GM18508 (cell line): ENCODE results near the gene PPFIBP1.

Source experiments
- ATAC-seq: cut with Tn5 transposase; IDR thresholded peaks from one replicate; pipeline ENCODE4 v1.9.1; 2021; ENCODE audit warnings: moderate number of reproducible peaks; ENCODE audit not compliant: insufficient read depth, unreplicated experiment

PPFIBP1 gene

GRCh38 chr12:27511031-27511722 lies 12.8 kb upstream of the PPFIBP1 start:
- ATAC-seq, result no peak

- ATAC-seq, result no peak
These were observed 12.3 kb upstream of the PPFIBP1 start for GRCh38 chr12:27511723-27512045.

- ATAC-seq, result no peak
These were observed 10.7 kb upstream of the PPFIBP1 start for GRCh38 chr12:27513155-27513824.

- no peak for ATAC-seq
These were observed 8.3 kb upstream of the PPFIBP1 start for GRCh38 chr12:27515671-27516070.

- ATAC-seq, result no peak
These were observed 7.4 kb upstream of the PPFIBP1 start for GRCh38 chr12:27516625-27517024.

GRCh38 chr12:27517546-27517945 lies 6.5 kb upstream of the PPFIBP1 start:
- no peak for ATAC-seq

GRCh38 chr12:27517961-27518665 lies 5.9 kb upstream of the PPFIBP1 start:
- ATAC-seq, result no peak

GRCh38 chr12:27521066-27521465 lies 2.9 kb upstream of the PPFIBP1 start:
- ATAC-seq, result no peak

GRCh38 chr12:27521981-27522380 lies 2.0 kb upstream of the PPFIBP1 start:
- no peak for ATAC-seq

- peak; percentile 9 for ATAC-seq
These were observed 733 bp upstream of the PPFIBP1 start for GRCh38 chr12:27523305-27523641.

GRCh38 chr12:27524494-27524835 lies 459 bp downstream of the PPFIBP1 start:
- no peak for ATAC-seq

- ATAC-seq, result no peak
These were observed 1.1 kb downstream of the PPFIBP1 start for GRCh38 chr12:27524839-27525753.

- no peak for ATAC-seq
These were observed 3.5 kb downstream of the PPFIBP1 start for GRCh38 chr12:27527512-27527911.

GRCh38 chr12:27528788-27529187 lies 4.8 kb downstream of the PPFIBP1 start:
- no peak for ATAC-seq

GRCh38 chr12:27530157-27530922 lies 6.3 kb downstream of the PPFIBP1 start:
- no peak for ATAC-seq

- ATAC-seq, result no peak
These were observed 7.9 kb downstream of the PPFIBP1 start for GRCh38 chr12:27531896-27532295.

- ATAC-seq, result peak; percentile 48
These were observed 10.2 kb downstream of the PPFIBP1 start for GRCh38 chr12:27534060-27534764.

- ATAC-seq, result no peak
These were observed 10.8 kb downstream of the PPFIBP1 start for GRCh38 chr12:27534765-27535161.

- ATAC-seq, result no peak
These were observed 11.3 kb downstream of the PPFIBP1 start for GRCh38 chr12:27535318-27535717.
